Gastroesophageal sphincter (tissue), 3 donors: ENCODE measurements around the gene TTC7B.

Experiments used
- CTCF ChIP-seq, 4 experiments: fragments of 200-600 bp in 2 of 4; fragments of 450-650 bp in 2 of 4; sonication (generic) in 1 of 4; IDR thresholded peaks; one replicate each; pipeline ENCODE4 v1.5.1; 2017 to 2019; ENCODE audit warnings: antibody characterized with exemption in 4 of 4, mild to moderate bottlenecking in 2 of 4, moderate library complexity in 2 of 4
- POLR2A ChIP-seq, 2 donors: fragments of 450-650 bp; IDR thresholded peaks; one replicate each; pipeline ENCODE4 v1.6.1; 2017; ENCODE audit warnings: antibody characterized with exemption in 2 of 2, mild to moderate bottlenecking in 2 of 2, moderate library complexity in 1 of 2
- POLR2AphosphoS5 ChIP-seq: sonication (generic); formaldehyde crosslinking; IDR thresholded peaks from one replicate; pipeline ENCODE4 v1.6.1; 2017; ENCODE audit warnings: antibody characterized with exemption

DNA sequence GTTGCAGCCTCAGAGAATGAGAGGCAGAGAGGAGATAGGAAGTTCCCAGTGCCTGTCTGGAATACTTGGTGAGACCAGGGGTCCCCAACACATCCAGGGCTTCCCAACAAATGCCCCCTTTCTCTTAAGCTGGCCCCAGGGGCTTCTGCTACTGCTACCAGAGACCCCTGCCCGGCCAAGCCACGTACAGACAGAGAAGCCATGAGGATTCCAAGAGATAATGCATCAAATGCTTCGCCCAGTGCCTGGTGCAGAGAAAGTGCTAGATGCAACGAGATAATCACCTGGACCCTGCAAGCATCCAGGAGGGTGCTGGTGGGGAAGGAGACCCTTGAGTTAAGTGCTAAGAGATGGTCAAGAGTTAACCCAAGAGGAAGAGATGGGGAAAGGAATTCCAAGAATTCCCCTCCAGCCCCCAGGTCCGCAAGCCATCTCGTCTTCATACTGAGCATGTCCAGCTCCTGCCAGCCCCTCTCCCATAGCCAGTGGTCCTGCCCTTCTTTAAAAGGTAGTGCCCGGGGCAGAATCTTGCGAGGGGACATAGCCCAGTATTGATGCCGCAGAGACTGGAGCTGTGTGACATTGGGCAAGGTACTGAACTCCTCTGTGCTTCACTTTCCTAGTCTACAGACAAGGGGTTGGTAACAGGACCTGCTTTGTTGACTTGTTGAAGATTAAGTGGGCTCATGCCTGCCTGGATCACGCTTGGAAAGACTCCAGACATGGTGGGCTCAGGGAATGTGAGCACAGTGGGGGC is 316.1 kb downstream of the TTC7B start:
- TF ChIP-seq POLR2A (IDR thresholded peaks at IDR 0.05): no peak
- no peak for TF ChIP-seq CTCF (IDR thresholded peaks at IDR 0.05)
- TF ChIP-seq POLR2AphosphoS5: no peak
